NCI-H748 (cell line): ENCODE data around the gene NSG2.
"Not testable (repeated sequence)": the region's sequence is repeated elsewhere in the genome, so short reads cannot be mapped to it uniquely, and the experiment has no call there.

ENCODE experiments used
- DNase-seq: peaks from one replicate; lab custom pipeline; 2025; ENCODE audit not compliant: unreplicated experiment; lab: John Stamatoyannopoulos, UW

Gene NSG2

GRCh38 chr5:174101195-174101730 is 55.8 kb downstream of the NSG2 start:
- no peak for DNase-seq

- DNase-seq = not testable (repeated sequence)
Observed at GRCh38 chr5:174102574-174102973, 57.1 kb downstream of the NSG2 start.

- no peak for DNase-seq
Observed at GRCh38 chr5:174106997-174107655, 61.6 kb downstream of the NSG2 start.

- no peak for DNase-seq
Observed at GRCh38 chr5:174108745-174109144, 63.2 kb downstream of the NSG2 start.

- DNase-seq = no peak
Observed at GRCh38 chr5:174109698-174110260, 64.3 kb downstream of the NSG2 start.

GRCh38 chr5:174110310-174110709 is 64.8 kb downstream of the NSG2 start:
- DNase-seq = no peak

- no peak for DNase-seq
Observed at GRCh38 chr5:174111287-174111973, 65.9 kb downstream of the NSG2 start.

GRCh38 chr5:174115226-174115625 is 69.7 kb downstream of the NSG2 start:
- DNase-seq = no peak

GRCh38 chr5:174118823-174119467 is 73.4 kb downstream of the NSG2 start:
- peak; percentile 44 for DNase-seq

- no peak for DNase-seq
Observed at GRCh38 chr5:174119468-174119881, 74.0 kb downstream of the NSG2 start.

GRCh38 chr5:174120401-174121005 is 75.0 kb downstream of the NSG2 start:
- no peak for DNase-seq

GRCh38 chr5:174134545-174134944 is 89.0 kb downstream of the NSG2 start:
- DNase-seq = no peak

- DNase-seq = no peak
Observed at GRCh38 chr5:174139623-174140022, 94.1 kb downstream of the NSG2 start.

GRCh38 chr5:174140452-174141020 is 95.0 kb downstream of the NSG2 start:
- DNase-seq = no peak

GRCh38 chr5:174141398-174141797 is 95.9 kb downstream of the NSG2 start:
- DNase-seq = peak; percentile 41

- DNase-seq = no peak
Observed at GRCh38 chr5:174145091-174145490, 99.6 kb downstream of the NSG2 start.

- DNase-seq = peak; percentile 99
Observed at GRCh38 chr5:174145821-174146220, 100.3 kb downstream of the NSG2 start.

- DNase-seq = no peak
Observed at GRCh38 chr5:174146556-174146955, 101.0 kb downstream of the NSG2 start.

GRCh38 chr5:174147012-174147411 is 101.5 kb downstream of the NSG2 start:
- DNase-seq = peak; percentile 97

GRCh38 chr5:174147551-174147950 is 102.0 kb downstream of the NSG2 start:
- no peak for DNase-seq

- peak; percentile 88 for DNase-seq
Observed at GRCh38 chr5:174148721-174149120, 103.2 kb downstream of the NSG2 start.
